Measurements from ENCODE around the gene SLC26A8. TPM values are rescaled to one million over a fixed set of nuclear protein-coding genes. Genes with fewer than 3 reads are reported as not detected.

The SLC26A8 gene
- total RNA-seq, 1 experiment from 2014 or later, result not detected

GRCh38 chr6:36063318-36064060 is 39.0 kb upstream of the SLC26A8 start:
- DNase-seq (ENCODE audit: low read depth, low spot score) (no peak), ATAC-seq (no peak)
- Histone ChIP-seq H3K4me2 (ENCODE audit: low read length) (no peak overlapping the region), H3K36me3 (ENCODE audit: control insufficient read depth in 1 of 2, insufficient read depth in 2 of 2, low read length in 2 of 2) (0 out of 4 replicates have a peak, but pooled peaks cover 0 to 2% of the 10 kb centered on the region in 2 experiments), H3K9ac (ENCODE audit: low read length) (no peak overlapping the region), H3K79me2 (ENCODE audit: insufficient read depth, low read length) (peaks cover 53% of the 10 kb centered on the region), H3K27ac (ENCODE audit: low read depth, low read length) (no peak overlapping the region), H3K9me3 (ENCODE audit: control insufficient read depth in 1 of 2, insufficient read depth in 1 of 2, low read depth in 1 of 2, low read length in 2 of 2) (no peaks in the 10 kb centered on the region), H3K4me3 (replicated peaks in 1 of 2; ENCODE audit: low read depth in 1 of 2, low read length in 2 of 2) (no peak overlapping the region), H3K27me3 (ENCODE audit: insufficient read depth, low read length) (no peaks in the 10 kb centered on the region), H4K20me1 (ENCODE audit: insufficient read depth) (no peaks in the 10 kb centered on the region), H3K4me1 (ENCODE audit: control insufficient read depth in 1 of 2, insufficient read depth in 2 of 2, low read length in 2 of 2) (peaks cover 6 to 13% of the 10 kb centered on the region in 2 experiments; a peak in 3 of 4 replicates), H3K9me2 (ENCODE audit: insufficient read depth) (no peaks in the 10 kb centered on the region), H2AFZ (ENCODE audit: low read depth, low read length, poor library complexity, severe bottlenecking) (no peak overlapping the region)
- intact Hi-C loops (cut with micrococcal nuclease), result no loop called here
- ChIA-PET POLR2A (no interaction called here), RAD21 (ENCODE audit: low non-redundant PET in 1 of 2, low total read pairs in 2 of 2, uncharacterized antibody in 2 of 2, unreplicated experiment in 2 of 2) (no interaction called here), CTCF (no interaction called here)
- no TSS peak for BruUV-seq (replicated peaks)
- no peak for TF ChIP-seq CTCF (IDR thresholded peaks at IDR 0.05 in 2 of 3, conservative IDR thresholded peaks at IDR 0.05 in 1 of 3; ENCODE audit: borderline replicate concordance in 1 of 3, insufficient read depth in 1 of 3, low read depth in 2 of 3, low read length in 2 of 3)

- no peak overlapping the region for H3K4me3 ChIP-seq (replicated peaks in 1 of 2; ENCODE audit: low read depth in 1 of 2, low read length in 2 of 2)
- peaks cover 6 to 13% of the 10 kb centered on the region in 2 experiments; a peak in 3 of 4 replicates for H3K4me1 ChIP-seq (ENCODE audit: control insufficient read depth in 1 of 2, insufficient read depth in 2 of 2, low read length in 2 of 2)
- no peaks in the 10 kb centered on the region for H4K20me1 ChIP-seq (ENCODE audit: insufficient read depth)
- H3K4me2 ChIP-seq (ENCODE audit: low read length), result no peak overlapping the region
- BruUV-seq (replicated peaks), result no TSS peak
- 0 out of 4 replicates have a peak, but pooled peaks cover 0 to 2% of the 10 kb centered on the region in 2 experiments for H3K36me3 ChIP-seq (ENCODE audit: control insufficient read depth in 1 of 2, insufficient read depth in 2 of 2, low read length in 2 of 2)
- CTCF ChIA-PET, result no interaction called here
- H3K9ac ChIP-seq (ENCODE audit: low read length), result no peak overlapping the region
- no peak for ATAC-seq
- H3K9me3 ChIP-seq (ENCODE audit: control insufficient read depth in 1 of 2, insufficient read depth in 1 of 2, low read depth in 1 of 2, low read length in 2 of 2), result no peaks in the 10 kb centered on the region
- H3K27me3 ChIP-seq (ENCODE audit: insufficient read depth, low read length), result no peaks in the 10 kb centered on the region
- TF ChIP-seq CEBPB (IDR thresholded peaks at IDR 0.05; ENCODE audit: low read depth), result no peak
- TF ChIP-seq JUND (IDR thresholded peaks at IDR 0.05), result no peak
- TF ChIP-seq POLR2AphosphoS5 (IDR thresholded peaks at IDR 0.05; ENCODE audit: low read depth, low read length), result no peak
- TF ChIP-seq SRF (IDR thresholded peaks at IDR 0.05; ENCODE audit: low read depth), result no peak
- TF ChIP-seq CBX3 (IDR thresholded peaks at IDR 0.05; ENCODE audit: low read depth), result no peak
- no peak for TF ChIP-seq ZNF274 (IDR thresholded peaks at IDR 0.05; ENCODE audit: low read depth, low read length)
- TF ChIP-seq ZFX (IDR thresholded peaks at IDR 0.05), result no peak
- no peak for TF ChIP-seq CTCF (IDR thresholded peaks at IDR 0.05 in 2 of 3, conservative IDR thresholded peaks at IDR 0.05 in 1 of 3; ENCODE audit: borderline replicate concordance in 1 of 3, insufficient read depth in 1 of 3, low read depth in 2 of 3, low read length in 2 of 3)
- TF ChIP-seq EGR1 (IDR thresholded peaks at IDR 0.05; ENCODE audit: low read depth), result no peak
- POLR2A ChIA-PET, result no interaction called here
- H3K27ac ChIP-seq (ENCODE audit: low read depth, low read length), result no peak overlapping the region
- peaks cover 43% of the 10 kb centered on the region for H3K79me2 ChIP-seq (ENCODE audit: insufficient read depth, low read length)
- no peak for DNase-seq (ENCODE audit: low read depth, low spot score)
- intact Hi-C loops (cut with micrococcal nuclease), result no loop called here
- H2AFZ ChIP-seq (ENCODE audit: low read depth, low read length, poor library complexity, severe bottlenecking), result no peak overlapping the region
- no peaks in the 10 kb centered on the region for H3K9me2 ChIP-seq (ENCODE audit: insufficient read depth)
- RAD21 ChIA-PET (ENCODE audit: low non-redundant PET in 1 of 2, low total read pairs in 2 of 2, uncharacterized antibody in 2 of 2, unreplicated experiment in 2 of 2), result no interaction called here
Measured at GRCh38 chr6:36062247-36062646, 37.8 kb upstream of the SLC26A8 start.

All from HCT116 (cell line).